ENCODE results near the gene NEK11. TPM values are rescaled to one million over a fixed set of nuclear protein-coding genes. Genes with fewer than 3 reads are reported as not detected.

The NEK11 gene
- total and polyA plus RNA-seq, 9 of the 15 experiments (the other 6 are each of a cell fraction or from before 2014, with no cell fraction given), result 0.28 to 1.5 (median 0.87) TPM

DNA sequence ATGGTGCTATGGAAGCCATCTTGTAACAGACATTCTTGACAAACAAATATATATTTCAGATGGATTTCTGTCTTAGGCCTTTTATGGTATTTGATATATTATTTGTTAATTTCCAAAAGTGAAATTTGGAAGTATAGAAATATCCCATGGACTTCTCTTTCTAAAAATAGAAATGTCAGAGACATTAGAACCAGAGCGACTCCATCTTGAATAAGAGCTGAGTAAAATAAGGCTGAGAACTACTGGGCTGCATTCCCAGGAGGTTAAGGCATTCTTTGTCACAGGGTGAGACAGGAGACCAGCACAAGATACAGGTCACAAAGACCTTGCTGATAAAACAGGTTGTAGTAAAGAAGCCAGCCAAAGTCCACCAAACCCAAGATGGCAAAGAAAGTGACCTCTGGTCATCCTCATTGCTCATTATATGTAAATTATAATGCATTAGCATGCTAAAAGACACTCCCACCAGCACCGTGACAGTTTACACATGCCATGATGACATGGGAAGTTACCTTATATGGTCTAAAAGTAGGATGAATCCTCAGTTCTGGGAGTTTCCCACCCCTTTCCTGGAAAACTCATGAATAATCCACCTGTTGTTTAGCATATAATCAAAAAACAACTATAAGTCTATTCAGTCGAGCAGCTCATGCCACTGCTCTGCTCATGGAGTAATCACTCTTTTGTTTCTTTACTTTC, 146.0 kb downstream of the NEK11 start (continued):
- TF ChIP-seq ZNF239 (CRISPR knock-in tag; IDR thresholded peaks at IDR 0.05) (peak; percentile 20; the same call in 1 of the 2 replicates), ZBTB11 (CRISPR knock-in tag; IDR thresholded peaks at IDR 0.05) (peak in 1 of 3 experiments; percentile 48; a peak in 1 of 6 replicates), SMAD3 (CRISPR knock-in tag; conservative IDR thresholded peaks at IDR 0.05) (peak; percentile 85), ZNF584 (CRISPR knock-in tag; IDR thresholded peaks at IDR 0.05; ENCODE audit: low read depth) (0 out of 2 replicates have a peak, but pooled peaks have one; percentile 31), DMBX1 (CRISPR knock-in tag; IDR thresholded peaks at IDR 0.05; ENCODE audit: borderline replicate concordance) (0 out of 2 replicates have a peak, but pooled peaks have one; percentile 38), NR4A1 (CRISPR knock-in tag; IDR thresholded peaks at IDR 0.05) (no peak), NR4A1 (tag; IDR thresholded peaks at IDR 0.05) (0 out of 2 replicates have a peak, but pooled peaks have one; percentile 48), HDAC1 (IDR thresholded peaks at IDR 0.05) (no peak), GTF2A2 (tag; IDR thresholded peaks at IDR 0.05) (peak; percentile 75; the same call in 1 of the 2 replicates)
- TF ChIP-seq, protein P1, sequence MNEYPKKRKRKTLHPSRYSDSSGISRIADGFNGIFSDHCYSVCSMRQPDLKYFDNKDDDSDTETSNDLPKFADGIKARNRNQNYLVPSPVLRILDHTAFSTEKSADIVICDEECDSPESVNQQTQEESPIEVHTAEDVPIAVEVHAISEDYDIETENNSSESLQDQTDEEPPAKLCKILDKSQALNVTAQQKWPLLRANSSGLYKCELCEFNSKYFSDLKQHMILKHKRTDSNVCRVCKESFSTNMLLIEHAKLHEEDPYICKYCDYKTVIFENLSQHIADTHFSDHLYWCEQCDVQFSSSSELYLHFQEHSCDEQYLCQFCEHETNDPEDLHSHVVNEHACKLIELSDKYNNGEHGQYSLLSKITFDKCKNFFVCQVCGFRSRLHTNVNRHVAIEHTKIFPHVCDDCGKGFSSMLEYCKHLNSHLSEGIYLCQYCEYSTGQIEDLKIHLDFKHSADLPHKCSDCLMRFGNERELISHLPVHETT (CRISPR knock-in tag; conservative IDR thresholded peaks at IDR 0.05 in 1 of 2, IDR thresholded peaks at IDR 0.05 in 1 of 2), result peak in 1 of 2 experiments; percentile 89; a peak in 2 of 4 replicates
